Central memory CD4-positive, alpha-beta T cell (primary cell): ENCODE measurements around the gene B4GALNT2.
"Not testable (repeated sequence)": the region's sequence is repeated elsewhere in the genome, so short reads cannot be mapped to it uniquely, and the experiment has no call there.

Source experiments
- DNase-seq: peaks from one replicate; pipeline ENCODE4 v3.0.0; 2022
- total RNA-seq, 3 experiments: gene quantifications; one replicate each; lab custom pipeline; 2026; lab: John Stamatoyannopoulos, UW

Gene B4GALNT2
- total RNA-seq: 0 reads per million in 3 experiments

GRCh38 chr17:49132699-49133364 lies at the start of gene B4GALNT2:
TSS of gene B4GALNT2 (plus strand) at chr17:49132769. CDS start at chr17:49132793, 24 bp downstream.
- no peak for DNase-seq

GRCh38 chr17:49085046-49085445 lies 47.5 kb upstream of the B4GALNT2 start:
- DNase-seq: not testable (repeated sequence)

- DNase-seq: no peak
Measured at GRCh38 chr17:49085565-49086315, 46.8 kb upstream of the B4GALNT2 start.

GRCh38 chr17:49086316-49086605 lies 46.3 kb upstream of the B4GALNT2 start:
- DNase-seq: no peak

- no peak for DNase-seq
Measured at GRCh38 chr17:49086649-49087048, 45.9 kb upstream of the B4GALNT2 start.

GRCh38 chr17:49089094-49089493 lies 43.5 kb upstream of the B4GALNT2 start:
- no peak for DNase-seq

- DNase-seq: no peak
Measured at GRCh38 chr17:49090878-49091594, 41.5 kb upstream of the B4GALNT2 start.

- DNase-seq: no peak
Measured at GRCh38 chr17:49093131-49093530, 39.4 kb upstream of the B4GALNT2 start.

GRCh38 chr17:49100601-49101000 lies 32.0 kb upstream of the B4GALNT2 start:
- DNase-seq: no peak

GRCh38 chr17:49101054-49101534 lies 31.5 kb upstream of the B4GALNT2 start:
- DNase-seq: no peak

GRCh38 chr17:49103360-49103759 lies 29.2 kb upstream of the B4GALNT2 start:
- DNase-seq: not testable (repeated sequence)

GRCh38 chr17:49104511-49105074 lies 28.0 kb upstream of the B4GALNT2 start:
- no peak for DNase-seq

GRCh38 chr17:49106321-49107210 lies 26.0 kb upstream of the B4GALNT2 start:
- no peak for DNase-seq

- no peak for DNase-seq
Measured at GRCh38 chr17:49107211-49107557, 25.4 kb upstream of the B4GALNT2 start.

- no peak for DNase-seq
Measured at GRCh38 chr17:49108318-49108717, 24.3 kb upstream of the B4GALNT2 start.

GRCh38 chr17:49110509-49110908 lies 22.1 kb upstream of the B4GALNT2 start:
- no peak for DNase-seq

GRCh38 chr17:49111934-49112333 lies 20.6 kb upstream of the B4GALNT2 start:
- no peak for DNase-seq

GRCh38 chr17:49112936-49113335 lies 19.6 kb upstream of the B4GALNT2 start:
- no peak for DNase-seq

- DNase-seq: no peak
Measured at GRCh38 chr17:49114703-49115102, 17.9 kb upstream of the B4GALNT2 start.

GRCh38 chr17:49117587-49118230 lies 14.9 kb upstream of the B4GALNT2 start:
- no peak for DNase-seq

GRCh38 chr17:49120166-49120565 lies 12.4 kb upstream of the B4GALNT2 start:
- DNase-seq: no peak
